Right lobe of liver (tissue), 4 donors: ENCODE results near the gene PLA2G2C.

ENCODE experiments used
- POLR2A ChIP-seq: fragments of 450-650 bp; IDR thresholded peaks from one replicate; pipeline ENCODE4 v1.6.1; 2017; ENCODE audit warnings: antibody characterized with exemption, mild to moderate bottlenecking
- TF ChIP-seq, protein P1 (sequence below), 4 donors: fragments of 200-600 bp in 3 of 4; fragments of 450-650 bp in 1 of 4; IDR thresholded peaks; one replicate each; pipeline versions ENCODE4 v1.5.1 to v1.8.0; 2016 to 2022; ENCODE audit warnings: antibody characterized with exemption in 4 of 4, mild to moderate bottlenecking in 2 of 4
- donor health status: DM: no; HTN: no; CAD: no.
- donor health status: DM: no; HTN: no; CAD: no.
- donor health status: DM: no; HTN: yes; CAD: no.

DNA sequence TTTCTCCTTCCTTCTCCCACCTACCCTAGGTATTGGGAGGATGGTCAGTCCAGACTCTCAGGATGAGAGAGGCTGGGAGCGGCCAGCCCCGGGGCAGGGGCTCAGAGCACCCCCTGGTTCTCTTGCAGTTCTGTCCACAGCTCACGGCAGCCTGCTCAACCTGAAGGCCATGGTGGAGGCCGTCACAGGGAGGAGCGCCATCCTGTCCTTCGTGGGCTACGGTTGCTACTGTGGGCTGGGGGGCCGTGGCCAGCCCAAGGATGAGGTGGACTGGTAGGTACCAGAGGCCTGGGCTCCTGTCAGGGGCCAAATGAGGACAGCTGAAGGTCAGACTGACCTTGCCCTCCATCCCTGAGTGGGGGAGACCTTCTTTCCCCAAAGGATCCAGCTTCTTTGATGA lies 43.0 kb downstream of the PLA2G2C start:
- TF ChIP-seq, protein P1, sequence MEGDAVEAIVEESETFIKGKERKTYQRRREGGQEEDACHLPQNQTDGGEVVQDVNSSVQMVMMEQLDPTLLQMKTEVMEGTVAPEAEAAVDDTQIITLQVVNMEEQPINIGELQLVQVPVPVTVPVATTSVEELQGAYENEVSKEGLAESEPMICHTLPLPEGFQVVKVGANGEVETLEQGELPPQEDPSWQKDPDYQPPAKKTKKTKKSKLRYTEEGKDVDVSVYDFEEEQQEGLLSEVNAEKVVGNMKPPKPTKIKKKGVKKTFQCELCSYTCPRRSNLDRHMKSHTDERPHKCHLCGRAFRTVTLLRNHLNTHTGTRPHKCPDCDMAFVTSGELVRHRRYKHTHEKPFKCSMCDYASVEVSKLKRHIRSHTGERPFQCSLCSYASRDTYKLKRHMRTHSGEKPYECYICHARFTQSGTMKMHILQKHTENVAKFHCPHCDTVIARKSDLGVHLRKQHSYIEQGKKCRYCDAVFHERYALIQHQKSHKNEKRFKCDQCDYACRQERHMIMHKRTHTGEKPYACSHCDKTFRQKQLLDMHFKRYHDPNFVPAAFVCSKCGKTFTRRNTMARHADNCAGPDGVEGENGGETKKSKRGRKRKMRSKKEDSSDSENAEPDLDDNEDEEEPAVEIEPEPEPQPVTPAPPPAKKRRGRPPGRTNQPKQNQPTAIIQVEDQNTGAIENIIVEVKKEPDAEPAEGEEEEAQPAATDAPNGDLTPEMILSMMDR (IDR thresholded peaks at IDR 0.05), result no peak
- no peak for TF ChIP-seq POLR2A
